ENCODE data around the gene TEF.

Gene TEF

GRCh38 chr22:41395531-41396240 is 13.9 kb downstream of the TEF start:
- no peak overlapping the region for H2BK5ac ChIP-seq (ENCODE audit: low read length)
- DNase-seq (ENCODE audit: low spot score): no peak
- H3K14ac ChIP-seq (ENCODE audit: low read length): no peak overlapping the region
- no peaks in the 10 kb centered on the region for H3K4me1 ChIP-seq (ENCODE audit: control insufficient read depth in 2 of 2, insufficient read depth in 1 of 2, low read depth in 1 of 2, low read length in 2 of 2)
- H3K18ac ChIP-seq (ENCODE audit: low read length): no peak overlapping the region
- H3K9ac ChIP-seq (ENCODE audit: low read depth, low read length, poor library complexity): no peak overlapping the region
- no peak overlapping the region for H3K4ac ChIP-seq (ENCODE audit: low read length)
- no peak overlapping the region for H3K27ac ChIP-seq (replicated peaks; ENCODE audit: low read length)
- peaks cover 35 to 60% of the 10 kb centered on the region in 2 donors for H3K36me3 ChIP-seq (replicated peaks in 1 of 2; ENCODE audit: control insufficient read depth in 2 of 2, insufficient read depth in 2 of 2, low read length in 2 of 2)
- H2AK5ac ChIP-seq (ENCODE audit: low read depth, low read length): no peak overlapping the region
- H2AFZ ChIP-seq (ENCODE audit: low read length): no peak overlapping the region
- no peak overlapping the region for H3K23ac ChIP-seq (ENCODE audit: low read depth, low read length, poor library complexity)
- no peak overlapping the region for H2BK120ac ChIP-seq (ENCODE audit: low read depth, low read length)
- no peaks in the 10 kb centered on the region for H3K27me3 ChIP-seq (ENCODE audit: control insufficient read depth in 3 of 3, insufficient read depth in 3 of 3, low read depth in 1 of 3, low read length in 3 of 3)
- no peaks in the 10 kb centered on the region for H3K79me1 ChIP-seq (ENCODE audit: low read depth, low read length)
- WGBS, 2 donors (ENCODE audit: extremely low coverage in 2 of 2, insufficient read length in 2 of 2, insufficient replicate concordance in 1 of 2): no CpG with 5 or more reads among the region's 37 CpGs
- no peak overlapping the region for H3K4me3 ChIP-seq (ENCODE audit: low read length in 2 of 2)
- H2BK12ac ChIP-seq (ENCODE audit: low read length): no peak overlapping the region
- no peaks in the 10 kb centered on the region for H3K9me3 ChIP-seq (replicated peaks in 1 of 2; ENCODE audit: control insufficient read depth in 2 of 2, insufficient read depth in 1 of 2, low read depth in 1 of 2, low read length in 2 of 2)
- H3K4me2 ChIP-seq (ENCODE audit: insufficient read depth, low read length, poor library complexity, severe bottlenecking): no peak overlapping the region
- H4K8ac ChIP-seq (ENCODE audit: low read depth, low read length): no peak overlapping the region
- H4K91ac ChIP-seq (ENCODE audit: low read depth, low read length, poor library complexity): no peak overlapping the region
- H2BK15ac ChIP-seq (ENCODE audit: low read length): no peak overlapping the region

GRCh38 chr22:41397143-41397811 is 15.5 kb downstream of the TEF start:
- WGBS, 2 donors (ENCODE audit: extremely low coverage in 2 of 2, insufficient read length in 2 of 2, insufficient replicate concordance in 1 of 2): no CpG with 5 or more reads among the region's 19 CpGs
- H3K27me3 ChIP-seq (ENCODE audit: control insufficient read depth in 3 of 3, insufficient read depth in 3 of 3, low read depth in 1 of 3, low read length in 3 of 3): no peaks in the 10 kb centered on the region

GRCh38 chr22:41398921-41399320 is 17.2 kb downstream of the TEF start:
- no peaks in the 10 kb centered on the region for H3K9me3 ChIP-seq (replicated peaks in 1 of 2; ENCODE audit: control insufficient read depth in 2 of 2, insufficient read depth in 1 of 2, low read depth in 1 of 2, low read length in 2 of 2)
- no peak overlapping the region for H3K4me3 ChIP-seq (ENCODE audit: low read length in 2 of 2)
- no peak overlapping the region for H3K14ac ChIP-seq (ENCODE audit: low read length)
- H3K23ac ChIP-seq (ENCODE audit: low read depth, low read length, poor library complexity): no peak overlapping the region
- no peaks in the 10 kb centered on the region for H3K79me1 ChIP-seq (ENCODE audit: low read depth, low read length)
- no peak overlapping the region for H3K4me2 ChIP-seq (ENCODE audit: insufficient read depth, low read length, poor library complexity, severe bottlenecking)
- H3K27ac ChIP-seq (replicated peaks; ENCODE audit: low read length): no peak overlapping the region
- H4K91ac ChIP-seq (ENCODE audit: low read depth, low read length, poor library complexity): no peak overlapping the region
- peaks cover 0 to 2% of the 10 kb centered on the region in 2 donors for H3K4me1 ChIP-seq (ENCODE audit: control insufficient read depth in 2 of 2, insufficient read depth in 1 of 2, low read depth in 1 of 2, low read length in 2 of 2)
- no peak overlapping the region for H2BK12ac ChIP-seq (ENCODE audit: low read length)
- H3K9ac ChIP-seq (ENCODE audit: low read depth, low read length, poor library complexity): no peak overlapping the region
- peaks cover 29 to 44% of the 10 kb centered on the region in 2 donors for H3K36me3 ChIP-seq (replicated peaks in 1 of 2; ENCODE audit: control insufficient read depth in 2 of 2, insufficient read depth in 2 of 2, low read length in 2 of 2)
- no peak overlapping the region for H2BK120ac ChIP-seq (ENCODE audit: low read depth, low read length)
- H3K4ac ChIP-seq (ENCODE audit: low read length): no peak overlapping the region
- no peak for DNase-seq (ENCODE audit: low spot score)
- H2AK5ac ChIP-seq (ENCODE audit: low read depth, low read length): no peak overlapping the region
- no peak overlapping the region for H3K18ac ChIP-seq (ENCODE audit: low read length)
- no CpG with 5 or more reads among the region's 8 CpGs for WGBS, 2 donors (ENCODE audit: extremely low coverage in 2 of 2, insufficient read length in 2 of 2, insufficient replicate concordance in 1 of 2)
- no peak overlapping the region for H4K8ac ChIP-seq (ENCODE audit: low read depth, low read length)
- no peaks in the 10 kb centered on the region for H3K27me3 ChIP-seq (ENCODE audit: control insufficient read depth in 3 of 3, insufficient read depth in 3 of 3, low read depth in 1 of 3, low read length in 3 of 3)
- no peak overlapping the region for H2BK15ac ChIP-seq (ENCODE audit: low read length)
- H2AFZ ChIP-seq (ENCODE audit: low read length): no peak overlapping the region
- no peak overlapping the region for H2BK5ac ChIP-seq (ENCODE audit: low read length)

More at GRCh38 chr22:41397143-41397811, 15.5 kb downstream of the TEF start:
- Histone ChIP-seq H2BK5ac (ENCODE audit: low read length) (peak overlapping the region; percentile 29), H3K36me3 (replicated peaks in 1 of 2; ENCODE audit: control insufficient read depth in 2 of 2, insufficient read depth in 2 of 2, low read length in 2 of 2) (peaks cover 31 to 46% of the 10 kb centered on the region in 2 donors), H3K79me1 (ENCODE audit: low read depth, low read length) (no peaks in the 10 kb centered on the region), H3K18ac (ENCODE audit: low read length) (no peak overlapping the region), H3K23ac (ENCODE audit: low read depth, low read length, poor library complexity) (no peak overlapping the region), H2BK15ac (ENCODE audit: low read length) (no peak overlapping the region), H3K9me3 (replicated peaks in 1 of 2; ENCODE audit: control insufficient read depth in 2 of 2, insufficient read depth in 1 of 2, low read depth in 1 of 2, low read length in 2 of 2) (no peaks in the 10 kb centered on the region), H3K14ac (ENCODE audit: low read length) (no peak overlapping the region), H3K4me2 (ENCODE audit: insufficient read depth, low read length, poor library complexity, severe bottlenecking) (no peak overlapping the region), H2AK5ac (ENCODE audit: low read depth, low read length) (no peak overlapping the region), H3K9ac (ENCODE audit: low read depth, low read length, poor library complexity) (no peak overlapping the region), H3K4me1 (ENCODE audit: control insufficient read depth in 2 of 2, insufficient read depth in 1 of 2, low read depth in 1 of 2, low read length in 2 of 2) (no peaks in the 10 kb centered on the region), H2BK120ac (ENCODE audit: low read depth, low read length) (no peak overlapping the region), H4K8ac (ENCODE audit: low read depth, low read length) (no peak overlapping the region), H2AFZ (ENCODE audit: low read length) (no peak overlapping the region), H4K91ac (ENCODE audit: low read depth, low read length, poor library complexity) (no peak overlapping the region), H3K4me3 (ENCODE audit: low read length in 2 of 2) (no peak overlapping the region), H3K4ac (ENCODE audit: low read length) (no peak overlapping the region), H2BK12ac (ENCODE audit: low read length) (no peak overlapping the region), H3K27ac (replicated peaks; ENCODE audit: low read length) (no peak overlapping the region)
- no peak for DNase-seq (ENCODE audit: low spot score)

GRCh38 chr22:41401781-41402648 is 20.3 kb downstream of the TEF start:
- Histone ChIP-seq H2BK5ac (ENCODE audit: low read length) (no peak overlapping the region), H3K27ac (replicated peaks; ENCODE audit: low read length) (no peak overlapping the region), H3K9ac (ENCODE audit: low read depth, low read length, poor library complexity) (no peak overlapping the region), H2AFZ (ENCODE audit: low read length) (no peak overlapping the region), H2AK5ac (ENCODE audit: low read depth, low read length) (no peak overlapping the region), H3K9me3 (replicated peaks in 1 of 2; ENCODE audit: control insufficient read depth in 2 of 2, insufficient read depth in 1 of 2, low read depth in 1 of 2, low read length in 2 of 2) (no peaks in the 10 kb centered on the region), H3K23ac (ENCODE audit: low read depth, low read length, poor library complexity) (no peak overlapping the region), H2BK120ac (ENCODE audit: low read depth, low read length) (no peak overlapping the region), H3K27me3 (ENCODE audit: control insufficient read depth in 3 of 3, insufficient read depth in 3 of 3, low read depth in 1 of 3, low read length in 3 of 3) (no peaks in the 10 kb centered on the region), H3K36me3 (replicated peaks in 1 of 2; ENCODE audit: control insufficient read depth in 2 of 2, insufficient read depth in 2 of 2, low read length in 2 of 2) (peaks cover 6 to 14% of the 10 kb centered on the region in 2 donors), H3K4me1 (ENCODE audit: control insufficient read depth in 2 of 2, insufficient read depth in 1 of 2, low read depth in 1 of 2, low read length in 2 of 2) (peaks cover 0 to 2% of the 10 kb centered on the region in 2 donors), H3K4me3 (ENCODE audit: low read length in 2 of 2) (no peak overlapping the region), H4K91ac (ENCODE audit: low read depth, low read length, poor library complexity) (no peak overlapping the region), H3K14ac (ENCODE audit: low read length) (peak overlapping the region; percentile 21), H2BK12ac (ENCODE audit: low read length) (no peak overlapping the region), H3K4ac (ENCODE audit: low read length) (no peak overlapping the region), H3K18ac (ENCODE audit: low read length) (no peak overlapping the region), H2BK15ac (ENCODE audit: low read length) (no peak overlapping the region), H3K79me1 (ENCODE audit: low read depth, low read length) (no peaks in the 10 kb centered on the region), H4K8ac (ENCODE audit: low read depth, low read length) (no peak overlapping the region), H3K4me2 (ENCODE audit: insufficient read depth, low read length, poor library complexity, severe bottlenecking) (no peak overlapping the region)
- no CpG with 5 or more reads among the region's 16 CpGs for WGBS, 2 donors (ENCODE audit: extremely low coverage in 2 of 2, insufficient read length in 2 of 2, insufficient replicate concordance in 1 of 2)
- DNase-seq (ENCODE audit: low spot score): no peak

Data from neuronal stem cell (in vitro differentiated cells).